Measurements from ENCODE around the gene DYNLL2.
A peak's percentile ranks its signal among the peaks of the same experiment; 100 is the strongest.
"Not testable (repeated sequence)": the region's sequence is repeated elsewhere in the genome, so short reads cannot be mapped to it uniquely, and the experiment has no call there.

Gene DYNLL2

DNA sequence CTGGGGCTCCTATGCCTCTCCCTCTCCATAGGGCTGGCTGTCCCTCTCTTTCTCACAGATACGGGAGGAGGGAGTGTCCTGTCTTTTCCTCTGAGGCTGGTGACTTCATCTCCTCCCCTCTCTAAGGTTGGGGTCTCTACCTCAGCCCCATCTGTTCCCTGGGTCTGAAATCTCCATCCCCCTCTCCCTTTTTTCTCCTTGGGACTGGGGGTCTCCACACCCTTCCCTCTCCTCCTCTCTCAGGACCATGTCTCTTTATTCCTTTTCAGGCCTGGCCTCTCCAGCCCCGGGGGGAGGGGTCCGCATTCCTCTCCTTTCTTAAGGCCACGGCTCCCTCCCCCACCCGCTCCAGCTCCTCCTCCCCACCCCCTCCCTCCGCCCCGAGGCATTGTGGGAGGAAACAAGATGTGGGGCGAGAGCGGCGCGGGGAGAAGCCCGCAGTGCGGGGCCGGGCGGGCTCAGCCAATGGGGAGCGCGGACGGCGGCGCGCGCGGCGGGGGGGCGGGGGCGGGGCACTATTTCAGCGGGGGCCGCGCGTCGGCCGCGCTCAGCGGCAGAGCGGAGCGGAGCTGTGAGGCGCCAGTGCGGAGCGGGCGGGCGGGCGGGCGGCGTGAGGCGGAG is at the start of gene DYNLL2:
DYNLL2 (plus strand) TSS at position 550 of the 621 bp plus-strand sequence. CDS start 3,672 bp downstream, outside the sequence.
- peak within 1 kb of the TSS; percentile 56 for H3K4me3 ChIP-seq (ENCODE audit: low read depth, low read length)
- in situ Hi-C loops (cut with HindIII; ENCODE audit: low sequenced_read_pairs): no loop called here
- TF ChIP-seq, protein P1, sequence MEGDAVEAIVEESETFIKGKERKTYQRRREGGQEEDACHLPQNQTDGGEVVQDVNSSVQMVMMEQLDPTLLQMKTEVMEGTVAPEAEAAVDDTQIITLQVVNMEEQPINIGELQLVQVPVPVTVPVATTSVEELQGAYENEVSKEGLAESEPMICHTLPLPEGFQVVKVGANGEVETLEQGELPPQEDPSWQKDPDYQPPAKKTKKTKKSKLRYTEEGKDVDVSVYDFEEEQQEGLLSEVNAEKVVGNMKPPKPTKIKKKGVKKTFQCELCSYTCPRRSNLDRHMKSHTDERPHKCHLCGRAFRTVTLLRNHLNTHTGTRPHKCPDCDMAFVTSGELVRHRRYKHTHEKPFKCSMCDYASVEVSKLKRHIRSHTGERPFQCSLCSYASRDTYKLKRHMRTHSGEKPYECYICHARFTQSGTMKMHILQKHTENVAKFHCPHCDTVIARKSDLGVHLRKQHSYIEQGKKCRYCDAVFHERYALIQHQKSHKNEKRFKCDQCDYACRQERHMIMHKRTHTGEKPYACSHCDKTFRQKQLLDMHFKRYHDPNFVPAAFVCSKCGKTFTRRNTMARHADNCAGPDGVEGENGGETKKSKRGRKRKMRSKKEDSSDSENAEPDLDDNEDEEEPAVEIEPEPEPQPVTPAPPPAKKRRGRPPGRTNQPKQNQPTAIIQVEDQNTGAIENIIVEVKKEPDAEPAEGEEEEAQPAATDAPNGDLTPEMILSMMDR (IDR thresholded peaks at IDR 0.05; ENCODE audit: low read depth, low read length, missing control alignments): no peak
- peak; percentile 67 for DNase-seq (ENCODE audit: low read depth)

DNA sequence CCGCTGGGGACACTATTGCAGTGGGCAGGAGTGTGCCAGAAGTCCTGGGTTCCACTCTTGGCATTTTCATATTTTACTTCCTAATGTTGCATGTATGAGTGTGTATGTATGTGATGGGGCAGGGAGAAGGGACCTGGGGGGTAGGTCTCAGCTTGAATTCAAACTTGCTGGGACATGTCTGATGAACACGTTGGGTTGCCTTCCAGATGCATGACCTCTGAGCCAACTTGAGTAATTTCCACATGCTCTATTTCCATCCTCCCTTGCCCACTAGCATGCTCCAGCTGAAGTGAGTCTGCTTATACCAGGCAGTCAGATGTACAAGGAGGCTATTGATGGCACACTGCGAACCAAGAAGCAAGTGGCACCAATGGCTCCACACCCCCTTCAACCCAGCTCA is 43.2 kb upstream of the DYNLL2 start:
- no peak overlapping the region for H3K4me3 ChIP-seq (ENCODE audit: low read depth, low read length)
- no peak for DNase-seq (ENCODE audit: low read depth)
- TF ChIP-seq, protein P1 (IDR thresholded peaks at IDR 0.05; ENCODE audit: low read depth, low read length, missing control alignments): no peak
- in situ Hi-C loops (cut with HindIII; ENCODE audit: low sequenced_read_pairs): no loop called here

DNA sequence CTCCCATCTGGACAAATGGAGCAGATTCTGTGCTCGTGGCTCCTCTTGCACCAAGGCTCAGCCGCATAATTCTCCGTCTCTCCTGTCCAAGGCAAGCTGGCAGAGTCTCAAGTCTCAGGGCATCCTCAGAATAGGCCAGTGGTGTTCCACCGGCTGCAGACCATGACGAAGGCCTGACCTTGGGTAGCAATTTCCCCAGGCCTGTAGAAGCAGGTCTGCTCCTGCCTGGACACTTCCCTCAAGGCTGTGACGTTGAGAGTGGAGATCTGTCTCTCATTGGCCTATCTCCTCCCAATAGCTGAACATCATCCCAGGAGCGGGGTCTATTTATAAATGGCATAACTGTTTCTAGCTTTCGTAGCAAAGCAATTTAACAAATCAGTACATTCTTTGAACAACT is 42.8 kb upstream of the DYNLL2 start:
- no peak for DNase-seq (ENCODE audit: low read depth)
- TF ChIP-seq, protein P1 (IDR thresholded peaks at IDR 0.05; ENCODE audit: low read depth, low read length, missing control alignments): no peak
- no peak overlapping the region for H3K4me3 ChIP-seq (ENCODE audit: low read depth, low read length)
- in situ Hi-C loops (cut with HindIII; ENCODE audit: low sequenced_read_pairs): no loop called here

DNA sequence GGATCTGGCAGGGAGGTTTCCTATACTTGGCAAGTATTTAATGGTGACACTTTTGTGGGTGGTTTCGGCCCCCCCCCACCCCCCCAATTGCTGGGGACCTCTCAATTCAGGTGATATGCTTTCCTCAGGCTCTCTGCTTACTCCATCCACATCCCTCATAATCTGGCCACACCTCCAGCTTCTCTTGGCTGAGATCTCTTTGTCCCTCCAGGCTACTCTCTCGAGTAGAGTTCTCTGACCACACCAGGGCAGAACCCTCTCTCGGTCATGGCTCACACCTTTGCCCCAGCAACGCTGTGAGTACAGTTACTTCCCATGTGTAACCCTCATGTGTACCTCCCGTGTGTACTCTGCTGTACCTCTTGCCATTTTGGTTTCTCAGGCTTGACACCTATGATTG is 42.1 kb upstream of the DYNLL2 start:
- no peak for DNase-seq (ENCODE audit: low read depth)
- no peak overlapping the region for H3K4me3 ChIP-seq (ENCODE audit: low read depth, low read length)
- TF ChIP-seq, protein P1 (IDR thresholded peaks at IDR 0.05; ENCODE audit: low read depth, low read length, missing control alignments): no peak
- in situ Hi-C loops (cut with HindIII; ENCODE audit: low sequenced_read_pairs): no loop called here

DNA sequence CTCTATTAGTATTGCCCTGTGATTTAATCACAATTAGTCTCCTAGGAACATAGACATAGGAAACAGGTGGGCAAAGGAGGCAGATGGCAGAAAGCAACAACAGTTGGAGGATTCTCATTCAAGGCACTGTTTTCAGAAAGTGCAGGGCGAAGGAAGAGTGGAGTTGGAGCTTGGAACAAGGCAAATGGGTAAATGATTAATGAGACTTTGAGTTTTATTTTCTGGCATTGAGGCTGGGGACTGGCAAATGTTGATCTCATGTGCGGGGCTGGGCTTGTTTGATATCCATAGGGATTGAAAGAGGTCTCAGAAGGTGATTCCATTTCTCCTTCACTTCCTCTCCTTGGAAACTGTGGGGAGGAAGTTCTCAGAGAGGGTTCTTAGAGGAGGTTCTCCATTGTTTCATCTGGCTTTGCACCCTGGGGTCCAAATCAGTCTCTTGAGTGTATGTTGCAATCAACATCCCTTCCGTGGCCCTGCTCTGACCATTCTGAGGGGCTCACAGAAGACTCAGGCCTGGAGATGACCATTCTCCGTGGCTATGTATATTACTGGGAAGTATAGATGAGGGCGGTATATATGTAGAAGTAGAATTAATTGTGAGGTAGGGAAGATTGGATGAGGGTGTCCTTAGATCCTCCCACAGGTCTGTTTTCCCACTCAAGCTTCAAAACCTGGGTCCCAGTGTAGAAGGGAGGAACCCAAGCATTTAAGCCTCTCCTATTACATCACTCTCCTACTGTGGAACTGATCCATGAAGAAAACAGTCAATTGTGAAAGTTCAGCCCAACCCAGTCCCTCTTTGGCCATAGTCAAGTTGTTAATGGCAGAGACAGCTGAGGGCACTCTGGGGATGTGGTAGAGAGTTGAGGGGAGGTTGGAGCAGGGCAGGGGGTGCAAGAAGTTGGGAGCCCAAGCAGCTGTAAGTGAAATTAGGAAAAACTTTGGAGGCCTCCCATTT is 39.7 kb upstream of the DYNLL2 start:
- no peak overlapping the region for H3K4me3 ChIP-seq (ENCODE audit: low read depth, low read length)
- no peak for DNase-seq (ENCODE audit: low read depth)
- TF ChIP-seq, protein P1 (IDR thresholded peaks at IDR 0.05; ENCODE audit: low read depth, low read length, missing control alignments): no peak
- in situ Hi-C loops (cut with HindIII; ENCODE audit: low sequenced_read_pairs): no loop called here

DNA sequence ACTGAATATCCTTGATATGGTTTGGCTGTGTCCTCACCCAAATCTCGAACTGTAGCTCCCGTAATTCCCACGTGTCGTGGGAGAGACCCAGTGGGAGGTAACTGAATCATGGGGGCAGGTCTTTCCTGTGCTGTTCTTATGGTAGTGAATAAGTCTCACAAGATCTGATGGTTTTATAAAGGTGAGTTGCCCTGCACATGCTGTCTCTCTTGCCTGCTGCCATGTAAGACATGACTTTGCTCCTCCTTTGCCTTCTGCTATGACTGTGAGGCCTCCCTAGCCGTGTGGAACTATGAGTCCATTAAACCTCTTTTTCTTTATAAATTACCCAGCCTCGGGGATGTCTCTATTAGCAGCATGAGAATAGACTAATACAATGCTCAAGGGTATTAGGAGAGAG is 39.0 kb upstream of the DYNLL2 start:
- DNase-seq (ENCODE audit: low read depth); H3K4me3 ChIP-seq (ENCODE audit: low read depth, low read length); in situ Hi-C loops (cut with HindIII; ENCODE audit: low sequenced_read_pairs): not testable (repeated sequence)

Data from astrocyte of the cerebellum (primary cell).